ENCODE measurements around the gene SLC12A1. TPM values are rescaled to one million over a fixed set of nuclear protein-coding genes. Genes with fewer than 3 reads are reported as not detected.

Gene SLC12A1
- total RNA-seq, 1 donor from 2014 or later, result 0.13 TPM

GRCh38 chr15:48221885-48222284 is 15.8 kb downstream of the SLC12A1 start:
- no peaks in the 10 kb centered on the region for H3K36me3 Mint-ChIP-seq
- no peak overlapping the region for H3K27ac Mint-ChIP-seq
- TF ChIP-seq CTCF (IDR thresholded peaks at IDR 0.05; ENCODE audit: unreplicated experiment), result no peak
- H3K4me3 Mint-ChIP-seq, result no peak overlapping the region
- peaks cover 7% of the 10 kb centered on the region for H3K4me1 Mint-ChIP-seq
- no peak for DNase-seq (ENCODE audit: low spot score in 2 of 2, unreplicated experiment in 2 of 2)
- H3K9me3 Mint-ChIP-seq, result no peaks in the 10 kb centered on the region
- peaks cover 14% of the 10 kb centered on the region for H3K27me3 Mint-ChIP-seq (ENCODE audit: low read depth)

- no peaks in the 10 kb centered on the region for H3K36me3 Mint-ChIP-seq
- TF ChIP-seq CTCF (IDR thresholded peaks at IDR 0.05; ENCODE audit: unreplicated experiment), result no peak
- no peak overlapping the region for H3K27ac Mint-ChIP-seq
- peaks cover 7% of the 10 kb centered on the region for H3K4me1 Mint-ChIP-seq
- peaks cover 14% of the 10 kb centered on the region for H3K27me3 Mint-ChIP-seq (ENCODE audit: low read depth)
- no peak for DNase-seq (ENCODE audit: low spot score in 2 of 2, unreplicated experiment in 2 of 2)
- no peak overlapping the region for H3K4me3 Mint-ChIP-seq
- no peaks in the 10 kb centered on the region for H3K9me3 Mint-ChIP-seq
Measured at GRCh38 chr15:48222627-48223026, 16.5 kb downstream of the SLC12A1 start.

GRCh38 chr15:48225771-48226170 is 19.7 kb downstream of the SLC12A1 start:
- no peak for DNase-seq (ENCODE audit: low spot score in 2 of 2, unreplicated experiment in 2 of 2)
- Mint-ChIP-seq H3K36me3 (no peaks in the 10 kb centered on the region), H3K9me3 (no peaks in the 10 kb centered on the region), H3K4me3 (no peak overlapping the region), H3K27me3 (ENCODE audit: low read depth) (peaks cover 14% of the 10 kb centered on the region), H3K27ac (no peak overlapping the region), H3K4me1 (peaks cover 7% of the 10 kb centered on the region)
- TF ChIP-seq CTCF (IDR thresholded peaks at IDR 0.05; ENCODE audit: unreplicated experiment), result no peak

- Mint-ChIP-seq H3K9me3 (no peaks in the 10 kb centered on the region), H3K27ac (no peak overlapping the region), H3K36me3 (no peaks in the 10 kb centered on the region), H3K4me3 (no peak overlapping the region), H3K27me3 (ENCODE audit: low read depth) (peaks cover 7% of the 10 kb centered on the region), H3K4me1 (peaks cover 7% of the 10 kb centered on the region)
- DNase-seq (ENCODE audit: low spot score in 2 of 2, unreplicated experiment in 2 of 2), result no peak
- TF ChIP-seq CTCF (IDR thresholded peaks at IDR 0.05; ENCODE audit: unreplicated experiment), result no peak
Measured at GRCh38 chr15:48230498-48230897, 24.4 kb downstream of the SLC12A1 start.

GRCh38 chr15:48233246-48233645 is 27.1 kb downstream of the SLC12A1 start:
- Mint-ChIP-seq H3K36me3 (no peaks in the 10 kb centered on the region), H3K4me1 (no peaks in the 10 kb centered on the region), H3K4me3 (no peak overlapping the region), H3K9me3 (no peaks in the 10 kb centered on the region), H3K27ac (no peak overlapping the region), H3K27me3 (ENCODE audit: low read depth) (peaks cover 7% of the 10 kb centered on the region)
- DNase-seq (ENCODE audit: low spot score in 2 of 2, unreplicated experiment in 2 of 2), result no peak
- TF ChIP-seq CTCF (IDR thresholded peaks at IDR 0.05; ENCODE audit: unreplicated experiment), result no peak

GRCh38 chr15:48239334-48239733 is 33.2 kb downstream of the SLC12A1 start:
- no peak overlapping the region for H3K4me3 Mint-ChIP-seq
- no peaks in the 10 kb centered on the region for H3K27me3 Mint-ChIP-seq (ENCODE audit: low read depth)
- H3K4me1 Mint-ChIP-seq, result no peaks in the 10 kb centered on the region
- TF ChIP-seq CTCF (IDR thresholded peaks at IDR 0.05; ENCODE audit: unreplicated experiment), result no peak
- H3K9me3 Mint-ChIP-seq, result no peaks in the 10 kb centered on the region
- H3K27ac Mint-ChIP-seq, result no peak overlapping the region
- H3K36me3 Mint-ChIP-seq, result no peaks in the 10 kb centered on the region
- no peak for DNase-seq (ENCODE audit: low spot score in 2 of 2, unreplicated experiment in 2 of 2)

Measured in mesothelial cell of epicardium (in vitro differentiated cells).